GM12878 (cell line): Measurements from ENCODE around the gene PPM1A. TPM values are rescaled to one million over a fixed set of nuclear protein-coding genes. Genes with fewer than 3 reads are reported as not detected.

ENCODE experiments used
- ATAC-seq: fragments of 200-7000 bp; cut with Tn5 transposase; 3 replicates; pipeline ENCODE4 v1.9.1; 2020; ENCODE audit warnings: mild to moderate bottlenecking, moderate library complexity
- BruUV-seq: library from RNA; stranded (reverse); fragments of 400-500 nt; replicated peaks from 2 replicates; lab custom pipeline; 2021; lab: Mats Ljungman, UMichigan
- CTCF ChIA-PET: fragments of 300-600 bp; sonication (Branson Sonifier 250); formaldehyde crosslinking; extraction: SDS; loops from one replicate; lab custom pipeline; 2021; ENCODE audit warnings: inconsistent platforms; lab: Yijun Ruan, JAX
- POLR2A ChIA-PET: fragments of 350-600 bp; formaldehyde crosslinking; extraction: SDS; loops from one replicate; lab custom pipeline; 2021; ENCODE audit warnings: inconsistent platforms; lab: Charles Lee
- RAD21 ChIA-PET: fragments of 300-600 bp; sonication (Branson Sonifier 250); formaldehyde crosslinking; loops from one replicate; lab custom pipeline; 2023; ENCODE audit warnings: antibody characterized with exemption; ENCODE audit not compliant: unreplicated experiment; lab: Charles Lee
- SMC1A ChIA-PET: fragments of 300-600 bp; sonication (Branson Sonifier 250); formaldehyde crosslinking; loops from one replicate; lab custom pipeline; 2023; ENCODE audit not compliant: unreplicated experiment, uncharacterized antibody; lab: Charles Lee
- DNase-seq: peaks from one replicate; pipeline ENCODE4 v3.0.0-alpha.2; 2011; ENCODE audit warnings: low read depth, low spot score
- FAIRE-seq: peaks from 3 replicates; lab custom pipeline; 2011; peaks lifted over from hg19 to GRCh38; lab: Jason Lieb, UNC
- H2AFZ ChIP-seq: 2 replicates; pipeline ENCODE4 v1.6.0; 2011; ENCODE audit warnings: low read depth, low read length, control low read depth; ENCODE audit not compliant: control insufficient read depth
- H3K27ac ChIP-seq: 2 replicates; pipeline ENCODE4 v1.5.1; 2011; ENCODE audit warnings: control low read depth; ENCODE audit not compliant: control insufficient read depth, insufficient read depth
- H3K27me3 ChIP-seq, 2 experiments: replicated peaks in 1 of 2; 2 replicates each; pipeline versions ENCODE4 v1.6.0 to v1.6.1; 2011; ENCODE audit warnings: low read length in 1 of 2; ENCODE audit not compliant: control insufficient read depth in 2 of 2, insufficient read depth in 2 of 2
- H3K36me3 ChIP-seq, 2 experiments: 2 replicates each; pipeline ENCODE4 v1.5.1; 2011; ENCODE audit warnings: low read length in 1 of 2; ENCODE audit not compliant: control insufficient read depth in 2 of 2, insufficient read depth in 2 of 2
- H3K4me1 ChIP-seq: 2 replicates; pipeline ENCODE4 v1.6.1; 2011; ENCODE audit warnings: mild to moderate bottlenecking, low read length, moderate library complexity, mixed read lengths; ENCODE audit not compliant: control insufficient read depth, insufficient read depth
- H3K4me2 ChIP-seq: 2 replicates; pipeline ENCODE4 v1.6.0; 2011; ENCODE audit warnings: control low read depth; ENCODE audit not compliant: control insufficient read depth, insufficient read depth
- H3K4me3 ChIP-seq: fragments of 200-600 bp; sonication (generic); 2 replicates; pipeline ENCODE4 v1.5.1; 2016
- H3K79me2 ChIP-seq: 2 replicates; pipeline ENCODE4 v1.6.0; 2011; ENCODE audit warnings: low read length; ENCODE audit not compliant: control insufficient read depth, insufficient read depth
- H3K9ac ChIP-seq: 2 replicates; pipeline ENCODE4 v1.8.0; 2011; ENCODE audit warnings: low read length, control low read depth, mixed read lengths; ENCODE audit not compliant: control insufficient read depth, insufficient read depth
- H3K9me3 ChIP-seq: replicated peaks from 3 replicates; pipeline ENCODE4 v1.5.1; 2011; ENCODE audit warnings: mild to moderate bottlenecking, low read length; ENCODE audit not compliant: control insufficient read depth, insufficient read depth
- H4K20me1 ChIP-seq: 2 replicates; pipeline ENCODE4 v1.6.0; 2011; ENCODE audit not compliant: control insufficient read depth, insufficient read depth
- BCL11A ChIP-seq: IDR thresholded peaks from 2 replicates; pipeline ENCODE4 v1.6.1; 2011; ENCODE audit warnings: low read depth, low read length
- BRCA1 ChIP-seq: IDR thresholded peaks from 2 replicates; pipeline ENCODE4 v1.6.1; 2011; ENCODE audit warnings: low read depth, low read length, improper control_type of control experiment
- EED ChIP-seq: sonication (generic); IDR thresholded peaks from 2 replicates; pipeline ENCODE4 v1.6.1; 2016; ENCODE audit warnings: antibody characterized with exemption, low read depth
- ETV6 ChIP-seq, 2 experiments: fragments of 450-650 bp in 1 of 2; IDR thresholded peaks in 1 of 2; conservative IDR thresholded peaks in 1 of 2; 2 replicates each; pipeline ENCODE4 v1.6.1; 2014; ENCODE audit warnings: antibody characterized with exemption in 1 of 2, borderline replicate concordance in 1 of 2, low read depth in 1 of 2, mild to moderate bottlenecking in 1 of 2, moderate library complexity in 1 of 2
- HDAC6 ChIP-seq: fragments of 200-600 bp; sonication (generic); IDR thresholded peaks from one replicate; pipeline ENCODE4 v1.8.0; 2017; ENCODE audit warnings: antibody characterized with exemption; ENCODE audit not compliant: unreplicated experiment
- HDGF ChIP-seq: fragments of 450-650 bp; IDR thresholded peaks from 2 replicates; pipeline ENCODE4 v1.6.1; 2016; ENCODE audit warnings: antibody characterized with exemption
- MYC ChIP-seq: IDR thresholded peaks from 2 replicates; pipeline ENCODE4 v1.6.1; 2011; ENCODE audit warnings: mild to moderate bottlenecking, low read length, moderate library complexity, inconsistent platforms; ENCODE audit not compliant: insufficient read depth, insufficient replicate concordance, insufficient read length, severe bottlenecking
- NBN ChIP-seq: fragments of 450-650 bp; IDR thresholded peaks from 2 replicates; pipeline ENCODE4 v1.6.1; 2016
- SIN3A ChIP-seq: IDR thresholded peaks from 2 replicates; pipeline ENCODE4 v1.6.1; 2012; ENCODE audit warnings: low read depth, low read length, improper control_type of control experiment
- SIX5 ChIP-seq: IDR thresholded peaks from 2 replicates; pipeline ENCODE4 v1.6.1; 2011; ENCODE audit warnings: mild to moderate bottlenecking, low read depth, low read length, moderate library complexity; ENCODE audit not compliant: severe bottlenecking
- TARDBP ChIP-seq: IDR thresholded peaks from 2 replicates; pipeline ENCODE4 v1.6.1; 2016; ENCODE audit warnings: borderline replicate concordance
- WRNIP1 ChIP-seq: IDR thresholded peaks from 2 replicates; pipeline ENCODE4 v1.6.1; 2011; ENCODE audit warnings: low read depth, low read length, improper control_type of control experiment, borderline replicate concordance
- WGBS: methylation state at CpG from one replicate; pipeline ENCODE4 v1.1.6; 2016; ENCODE audit warnings: low lambda C conversion rate; ENCODE audit not compliant: insufficient replicate concordance, insufficient coverage; ENCODE audit errors: missing lambda C conversion rate; 5-methylcytosine and 5-hydroxymethylcytosine counted together
- in situ Hi-C: fragments of 300-500 bp; cut with MboI; formaldehyde crosslinking; loops from 9 replicates; pipeline ENCODE4 v1.14.3; 2018; ENCODE audit warnings: mixed read lengths
- intact Hi-C: fragments of 100-400 bp; cut with micrococcal nuclease; formaldehyde crosslinking; loops from one replicate; pipeline ENCODE4 v1.14.2; 2022; ENCODE audit not compliant: unreplicated experiment
- polyA plus RNA-seq, 11 experiments: library from polyadenylated mRNA; depleted of rRNA in 4 of 11; unstranded in 6 of 11; stranded (reverse) in 5 of 11; fragments of >200 nt; fragmentation: Nextera tagmentation in 4 of 11; fragmentation: Illumina TruSeq in 1 of 11; extraction: Ambion mirVana in 4 of 11; extraction: Trizol in 1 of 11; gene quantifications; 1 replicate in 1 of 11; 2 replicates in 10 of 11; pipeline versions ENCODE4 v1.2.1 to v1.2.3, GENCODE V29; 2011 to 2016; ENCODE audit warnings: inconsistent platforms in 2 of 11, missing spikeins in 2 of 11, low read depth in 1 of 11
- total RNA-seq, 4 experiments: library from RNA; depleted of rRNA in 3 of 4; stranded (reverse); fragments of >200 nt in 3 of 4; fragmentation: Illumina TruSeq in 1 of 4; extraction: Trizol in 1 of 4; gene quantifications; 2 replicates each; pipeline versions ENCODE4 v1.2.1 to v1.2.3, GENCODE V29; 2013 to 2021
- TF ChIP-seq, protein P1 (sequence below): IDR thresholded peaks from 2 replicates; pipeline ENCODE4 v1.6.1; 2011; ENCODE audit warnings: low read depth, low read length, improper control_type of control experiment, borderline replicate concordance
- TF ChIP-seq, protein P2 (sequence below): fragments of 450-650 bp; IDR thresholded peaks from 2 replicates; pipeline ENCODE4 v1.6.1; 2016; ENCODE audit warnings: mild to moderate bottlenecking, moderate library complexity, borderline replicate concordance

PPM1A gene
- total and polyA plus RNA-seq, 10 of the 15 experiments (the other 5 are each of a cell fraction or from before 2014, with no cell fraction given) = 16.8 to 124 (median 47.0) TPM

DNA sequence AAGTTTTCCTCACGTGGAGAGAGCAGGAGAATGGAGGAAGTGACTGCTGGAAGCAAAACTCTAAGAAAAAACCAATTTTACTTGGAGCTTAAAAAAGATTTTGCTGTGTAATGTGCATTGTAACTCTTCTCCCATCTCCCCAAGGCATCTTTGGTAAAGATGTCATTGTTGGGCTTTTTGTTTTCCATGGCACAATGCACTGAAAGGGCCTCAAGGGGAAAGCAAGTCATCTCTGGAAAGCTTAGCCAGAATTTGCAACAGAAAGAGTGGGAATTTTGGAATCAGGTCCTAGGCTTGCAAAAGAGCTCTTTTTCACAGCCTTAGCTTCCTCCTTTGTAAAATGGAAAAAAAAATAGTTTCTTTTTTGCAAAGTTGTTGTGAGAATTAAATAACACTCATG, 7.9 kb upstream of the PPM1A start:
- no peak overlapping the region for H2AFZ ChIP-seq
- no TSS peak for BruUV-seq
- ChIA-PET POLR2A (interaction anchor here (0.8 to 1.9 kb wide), 3 partner anchors 19 to 51 kb away, joined by 3 to 13 read pairs (median 3); no protein-coding TSS in a partner anchor), RAD21 (no interaction called here), SMC1A (interaction anchor here (0.5 to 2.8 kb wide), 12 partner anchors 13 to 200 kb away, joined by 3 to 11 read pairs (median 3); no protein-coding TSS in a partner anchor), CTCF (interaction anchor here (0.9 to 1.8 kb wide), 10 partner anchors 9 to 109 kb away, joined by 3 to 6 read pairs (median 4); no protein-coding TSS in a partner anchor)
- intact Hi-C loops = no loop called here
- WGBS = 63% methylated on average over 1 of the region's 1 CpG
- no peak overlapping the region for H3K9ac ChIP-seq
- no peaks in the 10 kb centered on the region for H3K27me3 ChIP-seq
- H3K4me3 ChIP-seq = no peak overlapping the region
- H3K79me2 ChIP-seq = no peaks in the 10 kb centered on the region
- H4K20me1 ChIP-seq = no peaks in the 10 kb centered on the region
- no peak overlapping the region for H3K27ac ChIP-seq
- TF ChIP-seq, protein P1, sequence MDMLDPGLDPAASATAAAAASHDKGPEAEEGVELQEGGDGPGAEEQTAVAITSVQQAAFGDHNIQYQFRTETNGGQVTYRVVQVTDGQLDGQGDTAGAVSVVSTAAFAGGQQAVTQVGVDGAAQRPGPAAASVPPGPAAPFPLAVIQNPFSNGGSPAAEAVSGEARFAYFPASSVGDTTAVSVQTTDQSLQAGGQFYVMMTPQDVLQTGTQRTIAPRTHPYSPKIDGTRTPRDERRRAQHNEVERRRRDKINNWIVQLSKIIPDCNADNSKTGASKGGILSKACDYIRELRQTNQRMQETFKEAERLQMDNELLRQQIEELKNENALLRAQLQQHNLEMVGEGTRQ = no peak
- no peak for TF ChIP-seq NBN
- no peak for TF ChIP-seq HDAC6
- no peak for TF ChIP-seq TARDBP
- no peak for TF ChIP-seq MYC
- no peak for TF ChIP-seq WRNIP1
- TF ChIP-seq BCL11A = no peak
- no peak for TF ChIP-seq EED
- no peak for TF ChIP-seq BRCA1
- TF ChIP-seq HDGF = no peak
- no peak for TF ChIP-seq SIN3A
- TF ChIP-seq, protein P2, sequence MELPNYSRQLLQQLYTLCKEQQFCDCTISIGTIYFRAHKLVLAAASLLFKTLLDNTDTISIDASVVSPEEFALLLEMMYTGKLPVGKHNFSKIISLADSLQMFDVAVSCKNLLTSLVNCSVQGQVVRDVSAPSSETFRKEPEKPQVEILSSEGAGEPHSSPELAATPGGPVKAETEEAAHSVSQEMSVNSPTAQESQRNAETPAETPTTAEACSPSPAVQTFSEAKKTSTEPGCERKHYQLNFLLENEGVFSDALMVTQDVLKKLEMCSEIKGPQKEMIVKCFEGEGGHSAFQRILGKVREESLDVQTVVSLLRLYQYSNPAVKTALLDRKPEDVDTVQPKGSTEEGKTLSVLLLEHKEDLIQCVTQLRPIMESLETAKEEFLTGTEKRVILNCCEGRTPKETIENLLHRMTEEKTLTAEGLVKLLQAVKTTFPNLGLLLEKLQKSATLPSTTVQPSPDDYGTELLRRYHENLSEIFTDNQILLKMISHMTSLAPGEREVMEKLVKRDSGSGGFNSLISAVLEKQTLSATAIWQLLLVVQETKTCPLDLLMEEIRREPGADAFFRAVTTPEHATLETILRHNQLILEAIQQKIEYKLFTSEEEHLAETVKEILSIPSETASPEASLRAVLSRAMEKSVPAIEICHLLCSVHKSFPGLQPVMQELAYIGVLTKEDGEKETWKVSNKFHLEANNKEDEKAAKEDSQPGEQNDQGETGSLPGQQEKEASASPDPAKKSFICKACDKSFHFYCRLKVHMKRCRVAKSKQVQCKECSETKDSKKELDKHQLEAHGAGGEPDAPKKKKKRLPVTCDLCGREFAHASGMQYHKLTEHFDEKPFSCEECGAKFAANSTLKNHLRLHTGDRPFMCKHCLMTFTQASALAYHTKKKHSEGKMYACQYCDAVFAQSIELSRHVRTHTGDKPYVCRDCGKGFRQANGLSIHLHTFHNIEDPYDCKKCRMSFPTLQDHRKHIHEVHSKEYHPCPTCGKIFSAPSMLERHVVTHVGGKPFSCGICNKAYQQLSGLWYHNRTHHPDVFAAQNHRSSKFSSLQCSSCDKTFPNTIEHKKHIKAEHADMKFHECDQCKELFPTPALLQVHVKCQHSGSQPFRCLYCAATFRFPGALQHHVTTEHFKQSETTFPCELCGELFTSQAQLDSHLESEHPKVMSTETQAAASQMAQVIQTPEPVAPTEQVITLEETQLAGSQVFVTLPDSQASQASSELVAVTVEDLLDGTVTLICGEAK = no peak
- TF ChIP-seq ETV6 (conservative IDR thresholded peaks at IDR 0.05 in 1 of 2, IDR thresholded peaks at IDR 0.05 in 1 of 2; ENCODE audit: borderline replicate concordance in 1 of 2, low read depth in 1 of 2) = no peak
- no peak for TF ChIP-seq SIX5
- no peaks in the 10 kb centered on the region for H3K9me3 ChIP-seq
- DNase-seq = no peak
- no peak overlapping the region for H3K4me2 ChIP-seq
- in situ Hi-C loops = no loop called here
- peaks cover 8% of the 10 kb centered on the region for H3K4me1 ChIP-seq
- no peak for FAIRE-seq
- no peaks in the 10 kb centered on the region for H3K36me3 ChIP-seq
- no peak for ATAC-seq
